ENCODE results near the gene RERE.

DNA sequence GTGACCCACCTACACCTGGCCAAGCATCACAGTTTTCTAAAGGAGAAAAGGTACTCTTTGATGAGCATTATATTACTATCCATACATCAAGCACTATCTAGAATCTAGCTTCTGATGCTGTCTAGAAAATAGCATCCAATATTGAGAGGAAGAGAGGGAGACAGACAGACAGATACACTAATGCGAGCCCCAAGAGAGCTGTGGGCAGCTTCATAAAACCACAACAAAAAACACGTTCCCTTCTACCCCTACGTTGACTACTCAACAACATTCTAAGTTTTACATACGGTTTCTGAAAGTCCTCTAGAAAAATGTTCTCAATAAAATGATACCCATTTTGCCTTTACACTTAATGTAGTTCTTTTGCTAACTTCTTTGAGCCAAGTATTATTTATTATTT, 277.8 kb downstream of the RERE start:
- TF ChIP-seq, protein P1, sequence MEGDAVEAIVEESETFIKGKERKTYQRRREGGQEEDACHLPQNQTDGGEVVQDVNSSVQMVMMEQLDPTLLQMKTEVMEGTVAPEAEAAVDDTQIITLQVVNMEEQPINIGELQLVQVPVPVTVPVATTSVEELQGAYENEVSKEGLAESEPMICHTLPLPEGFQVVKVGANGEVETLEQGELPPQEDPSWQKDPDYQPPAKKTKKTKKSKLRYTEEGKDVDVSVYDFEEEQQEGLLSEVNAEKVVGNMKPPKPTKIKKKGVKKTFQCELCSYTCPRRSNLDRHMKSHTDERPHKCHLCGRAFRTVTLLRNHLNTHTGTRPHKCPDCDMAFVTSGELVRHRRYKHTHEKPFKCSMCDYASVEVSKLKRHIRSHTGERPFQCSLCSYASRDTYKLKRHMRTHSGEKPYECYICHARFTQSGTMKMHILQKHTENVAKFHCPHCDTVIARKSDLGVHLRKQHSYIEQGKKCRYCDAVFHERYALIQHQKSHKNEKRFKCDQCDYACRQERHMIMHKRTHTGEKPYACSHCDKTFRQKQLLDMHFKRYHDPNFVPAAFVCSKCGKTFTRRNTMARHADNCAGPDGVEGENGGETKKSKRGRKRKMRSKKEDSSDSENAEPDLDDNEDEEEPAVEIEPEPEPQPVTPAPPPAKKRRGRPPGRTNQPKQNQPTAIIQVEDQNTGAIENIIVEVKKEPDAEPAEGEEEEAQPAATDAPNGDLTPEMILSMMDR (IDR thresholded peaks at IDR 0.05) = no peak
- TF ChIP-seq POLR2A (IDR thresholded peaks at IDR 0.05) = no peak

All from heart left ventricle (tissue), 13 donors.